SK-N-MC (cell line): ENCODE data around the gene GAK.

ENCODE experiments used
- EZH2 ChIP-seq: fragments of 200-600 bp; sonication (generic); IDR thresholded peaks from one replicate; pipeline ENCODE4 v1.6.1; 2017; ENCODE audit warnings: antibody characterized with exemption
- POLR2AphosphoS5 ChIP-seq: IDR thresholded peaks from 2 replicates; pipeline ENCODE4 v1.6.1; 2012; ENCODE audit warnings: mild to moderate bottlenecking, low read depth, low read length, borderline replicate concordance

- TF ChIP-seq POLR2AphosphoS5 (no peak), EZH2 (no peak)
Observed at GRCh38 chr4:869776-870175, 62.3 kb downstream of the GAK start.
